HUES6 (cell line): ENCODE data around the gene MCOLN2.
"Not testable (repeated sequence)": the region's sequence is repeated elsewhere in the genome, so short reads cannot be mapped to it uniquely, and the experiment has no call there.

Experiments used
- H3K27ac ChIP-seq: 2 replicates; pipeline ENCODE4 v1.7.0; 2013; ENCODE audit warnings: low read depth, mild to moderate bottlenecking, low read length, inconsistent platforms
- H3K27me3 ChIP-seq: 2 replicates; pipeline ENCODE4 v1.6.1; 2013; ENCODE audit warnings: low read length; ENCODE audit not compliant: control insufficient read depth, insufficient read depth
- H3K36me3 ChIP-seq: 2 replicates; pipeline ENCODE4 v1.6.1; 2013; ENCODE audit warnings: low read length; ENCODE audit not compliant: control insufficient read depth, insufficient read depth
- H3K4me1 ChIP-seq: 2 replicates; pipeline ENCODE4 v1.6.1; 2013; ENCODE audit warnings: low read length; ENCODE audit not compliant: control insufficient read depth, insufficient read depth
- H3K4me3 ChIP-seq: 2 replicates; pipeline ENCODE4 v1.5.1; 2013; ENCODE audit warnings: low read depth, low read length
- H3K9ac ChIP-seq: one replicate; pipeline ENCODE4 v1.6.1; 2013; ENCODE audit warnings: mild to moderate bottlenecking, low read length
- H3K9me3 ChIP-seq: 2 replicates; pipeline ENCODE4 v1.6.1; 2013; ENCODE audit warnings: low read depth, low read length; ENCODE audit not compliant: control insufficient read depth, insufficient read depth

The MCOLN2 gene

GRCh38 chr1:85015826-85016225 lies 18.9 kb upstream of the MCOLN2 start:
- Histone ChIP-seq H3K4me3 (no peak overlapping the region), H3K36me3 (no peaks in the 10 kb centered on the region), H3K9me3 (no peaks in the 10 kb centered on the region), H3K9ac (no peak overlapping the region), H3K4me1 (no peaks in the 10 kb centered on the region), H3K27me3 (no peaks in the 10 kb centered on the region), H3K27ac (no peak overlapping the region)

GRCh38 chr1:85005641-85006040 lies 8.7 kb upstream of the MCOLN2 start:
- not testable (repeated sequence) for H3K27ac ChIP-seq, H3K4me1 ChIP-seq, H3K36me3 ChIP-seq, H3K9ac ChIP-seq, H3K9me3 ChIP-seq, H3K4me3 ChIP-seq
- peaks cover 36% of the 10 kb centered on the region for H3K27me3 ChIP-seq

GRCh38 chr1:85001742-85002141 lies 4.8 kb upstream of the MCOLN2 start:
- Histone ChIP-seq H3K4me1 (0 out of 2 replicates have a peak, but pooled peaks cover 4% of the 10 kb centered on the region), H3K36me3 (no peaks in the 10 kb centered on the region), H3K4me3 (no peak overlapping the region), H3K27ac (no peak overlapping the region), H3K9ac (no peak overlapping the region), H3K9me3 (no peaks in the 10 kb centered on the region), H3K27me3 (peaks cover 75% of the 10 kb centered on the region)

GRCh38 chr1:84998642-84999280 lies 1.8 kb upstream of the MCOLN2 start:
- H3K9me3 ChIP-seq, result no peaks in the 10 kb centered on the region
- H3K4me1 ChIP-seq, result 0 out of 2 replicates have a peak, but pooled peaks cover 4% of the 10 kb centered on the region
- H3K4me3 ChIP-seq, result peak overlapping the region; percentile 73
- H3K27ac ChIP-seq, result no peak overlapping the region
- H3K27me3 ChIP-seq, result peaks cover 97% of the 10 kb centered on the region
- H3K36me3 ChIP-seq, result no peaks in the 10 kb centered on the region
- no peak overlapping the region for H3K9ac ChIP-seq

GRCh38 chr1:84997667-84998600 lies 1.0 kb upstream of the MCOLN2 start:
- peak overlapping the region; percentile 1 for H3K9ac ChIP-seq
- peaks cover 89% of the 10 kb centered on the region for H3K27me3 ChIP-seq
- no peaks in the 10 kb centered on the region for H3K36me3 ChIP-seq
- 0 out of 2 replicates have a peak, but pooled peaks cover 4% of the 10 kb centered on the region for H3K4me1 ChIP-seq
- no peaks in the 10 kb centered on the region for H3K9me3 ChIP-seq
- peak overlapping the region; percentile 73 for H3K4me3 ChIP-seq
- H3K27ac ChIP-seq, result no peak overlapping the region

- H3K9ac ChIP-seq, result no peak overlapping the region
- no peaks in the 10 kb centered on the region for H3K9me3 ChIP-seq
- H3K4me1 ChIP-seq, result 0 out of 2 replicates have a peak, but pooled peaks cover 4% of the 10 kb centered on the region
- no peak overlapping the region for H3K27ac ChIP-seq
- H3K27me3 ChIP-seq, result peaks cover 73% of the 10 kb centered on the region
- H3K4me3 ChIP-seq, result no peak overlapping the region
- H3K36me3 ChIP-seq, result no peaks in the 10 kb centered on the region
Measured at GRCh38 chr1:84995484-84996334, 1.2 kb downstream of the MCOLN2 start.

- no peaks in the 10 kb centered on the region for H3K9me3 ChIP-seq
- H3K4me3 ChIP-seq, result no peak overlapping the region
- no peak overlapping the region for H3K9ac ChIP-seq
- no peaks in the 10 kb centered on the region for H3K36me3 ChIP-seq
- no peaks in the 10 kb centered on the region for H3K4me1 ChIP-seq
- H3K27ac ChIP-seq, result no peak overlapping the region
- peaks cover 29% of the 10 kb centered on the region for H3K27me3 ChIP-seq
Measured at GRCh38 chr1:84991097-84991920, 5.6 kb downstream of the MCOLN2 start.

GRCh38 chr1:84988588-84988987 lies 8.3 kb downstream of the MCOLN2 start:
- Histone ChIP-seq H3K36me3 (no peaks in the 10 kb centered on the region), H3K27ac (no peak overlapping the region), H3K27me3 (peaks cover 5% of the 10 kb centered on the region; the same call in 1 of the 2 replicates), H3K4me3 (no peak overlapping the region), H3K4me1 (no peaks in the 10 kb centered on the region), H3K9me3 (no peaks in the 10 kb centered on the region), H3K9ac (no peak overlapping the region)

- not testable (repeated sequence) for H3K27ac ChIP-seq, H3K9ac ChIP-seq, H3K27me3 ChIP-seq, H3K4me3 ChIP-seq, H3K36me3 ChIP-seq, H3K4me1 ChIP-seq, H3K9me3 ChIP-seq
Measured at GRCh38 chr1:84986561-84986960, 10.4 kb downstream of the MCOLN2 start.

- H3K9ac ChIP-seq, result no peak overlapping the region
- H3K4me1 ChIP-seq, result no peaks in the 10 kb centered on the region
- H3K27ac ChIP-seq, result no peak overlapping the region
- no peaks in the 10 kb centered on the region for H3K27me3 ChIP-seq
- H3K4me3 ChIP-seq, result no peak overlapping the region
- no peaks in the 10 kb centered on the region for H3K9me3 ChIP-seq
- no peaks in the 10 kb centered on the region for H3K36me3 ChIP-seq
Measured at GRCh38 chr1:84985365-84985764, 11.5 kb downstream of the MCOLN2 start.
